IPS-15b (cell line): ENCODE results near the gene CCSER1.

Experiments
- H3K27me3 ChIP-seq: one replicate; pipeline ENCODE4 v1.6.1; 2013; ENCODE audit warnings: low read length; ENCODE audit not compliant: control insufficient read depth, insufficient read depth
- H3K36me3 ChIP-seq: one replicate; pipeline ENCODE4 v1.6.1; 2013; ENCODE audit warnings: low read length; ENCODE audit not compliant: control insufficient read depth, insufficient read depth
- H3K4me1 ChIP-seq: one replicate; pipeline ENCODE4 v1.6.1; 2013; ENCODE audit warnings: mild to moderate bottlenecking, low read length; ENCODE audit not compliant: control insufficient read depth, insufficient read depth
- H3K4me3 ChIP-seq: one replicate; pipeline ENCODE4 v1.5.1; 2013; ENCODE audit warnings: low read depth, low read length
- H3K9ac ChIP-seq: one replicate; pipeline ENCODE4 v1.6.1; 2013; ENCODE audit warnings: low read depth, mild to moderate bottlenecking, low read length
- H3K9me3 ChIP-seq: one replicate; pipeline ENCODE4 v1.6.1; 2013; ENCODE audit warnings: mild to moderate bottlenecking, low read length; ENCODE audit not compliant: control insufficient read depth, insufficient read depth

CCSER1 gene

GRCh38 chr4:90207887-90208454, 80.8 kb downstream of the CCSER1 start:
- no peaks in the 10 kb centered on the region for H3K9me3 ChIP-seq
- H3K4me3 ChIP-seq = no peak overlapping the region
- peaks cover 7% of the 10 kb centered on the region for H3K4me1 ChIP-seq
- H3K27me3 ChIP-seq = no peaks in the 10 kb centered on the region
- no peak overlapping the region for H3K9ac ChIP-seq
- H3K36me3 ChIP-seq = no peaks in the 10 kb centered on the region

- Histone ChIP-seq H3K27me3 (no peaks in the 10 kb centered on the region), H3K36me3 (no peaks in the 10 kb centered on the region), H3K9me3 (no peaks in the 10 kb centered on the region), H3K4me1 (peaks cover 7% of the 10 kb centered on the region), H3K9ac (no peak overlapping the region), H3K4me3 (no peak overlapping the region)
Measured at GRCh38 chr4:90209922-90210321, 82.7 kb downstream of the CCSER1 start.

- H3K36me3 ChIP-seq = no peaks in the 10 kb centered on the region
Measured at GRCh38 chr4:90211174-90211573, 84.0 kb downstream of the CCSER1 start.

GRCh38 chr4:90215286-90215685, 88.1 kb downstream of the CCSER1 start:
- Histone ChIP-seq H3K36me3 (no peaks in the 10 kb centered on the region), H3K27me3 (no peaks in the 10 kb centered on the region), H3K4me3 (no peak overlapping the region), H3K9me3 (no peaks in the 10 kb centered on the region), H3K4me1 (peaks cover 5% of the 10 kb centered on the region), H3K9ac (no peak overlapping the region)

More at GRCh38 chr4:90211174-90211573, 84.0 kb downstream of the CCSER1 start:
- peaks cover 12% of the 10 kb centered on the region for H3K4me1 ChIP-seq
- H3K27me3 ChIP-seq = no peaks in the 10 kb centered on the region
- no peak overlapping the region for H3K4me3 ChIP-seq
- H3K9ac ChIP-seq = no peak overlapping the region
- H3K9me3 ChIP-seq = no peaks in the 10 kb centered on the region

GRCh38 chr4:90219822-90220221, 92.6 kb downstream of the CCSER1 start:
- Histone ChIP-seq H3K9me3 (no peaks in the 10 kb centered on the region), H3K27me3 (no peaks in the 10 kb centered on the region), H3K4me1 (peaks cover 5% of the 10 kb centered on the region), H3K4me3 (no peak overlapping the region), H3K36me3 (no peaks in the 10 kb centered on the region), H3K9ac (no peak overlapping the region)

GRCh38 chr4:90220459-90220858, 93.3 kb downstream of the CCSER1 start:
- Histone ChIP-seq H3K4me1 (peaks cover 3% of the 10 kb centered on the region), H3K36me3 (no peaks in the 10 kb centered on the region), H3K9ac (no peak overlapping the region), H3K9me3 (no peaks in the 10 kb centered on the region), H3K4me3 (no peak overlapping the region), H3K27me3 (no peaks in the 10 kb centered on the region)

GRCh38 chr4:90226734-90227133, 99.5 kb downstream of the CCSER1 start:
- H3K4me1 ChIP-seq = no peaks in the 10 kb centered on the region
- no peaks in the 10 kb centered on the region for H3K27me3 ChIP-seq
- H3K36me3 ChIP-seq = no peaks in the 10 kb centered on the region
- H3K9me3 ChIP-seq = peaks cover 8% of the 10 kb centered on the region
- H3K9ac ChIP-seq = no peak overlapping the region
- H3K4me3 ChIP-seq = no peak overlapping the region

GRCh38 chr4:90227177-90227576, 100.0 kb downstream of the CCSER1 start:
- H3K4me3 ChIP-seq = no peak overlapping the region
- H3K4me1 ChIP-seq = no peaks in the 10 kb centered on the region
- no peaks in the 10 kb centered on the region for H3K27me3 ChIP-seq
- no peak overlapping the region for H3K9ac ChIP-seq
- peaks cover 8% of the 10 kb centered on the region for H3K9me3 ChIP-seq
- no peaks in the 10 kb centered on the region for H3K36me3 ChIP-seq

- H3K4me3 ChIP-seq = no peak overlapping the region
- no peak overlapping the region for H3K9ac ChIP-seq
- H3K4me1 ChIP-seq = no peaks in the 10 kb centered on the region
- no peaks in the 10 kb centered on the region for H3K9me3 ChIP-seq
- no peaks in the 10 kb centered on the region for H3K27me3 ChIP-seq
- no peaks in the 10 kb centered on the region for H3K36me3 ChIP-seq
Measured at GRCh38 chr4:90234916-90235547, 107.8 kb downstream of the CCSER1 start.

- H3K36me3 ChIP-seq = no peaks in the 10 kb centered on the region
- H3K27me3 ChIP-seq = no peaks in the 10 kb centered on the region
- no peaks in the 10 kb centered on the region for H3K9me3 ChIP-seq
- no peak overlapping the region for H3K4me3 ChIP-seq
- no peak overlapping the region for H3K9ac ChIP-seq
- no peaks in the 10 kb centered on the region for H3K4me1 ChIP-seq
Measured at GRCh38 chr4:90237751-90238530, 110.7 kb downstream of the CCSER1 start.

GRCh38 chr4:90240333-90240732, 113.1 kb downstream of the CCSER1 start:
- Histone ChIP-seq H3K9ac (no peak overlapping the region), H3K27me3 (no peaks in the 10 kb centered on the region), H3K4me1 (no peaks in the 10 kb centered on the region), H3K9me3 (no peaks in the 10 kb centered on the region), H3K36me3 (no peaks in the 10 kb centered on the region), H3K4me3 (no peak overlapping the region)

GRCh38 chr4:90241008-90241407, 113.8 kb downstream of the CCSER1 start:
- Histone ChIP-seq H3K36me3 (no peaks in the 10 kb centered on the region), H3K9ac (no peak overlapping the region), H3K4me1 (no peaks in the 10 kb centered on the region), H3K9me3 (no peaks in the 10 kb centered on the region), H3K4me3 (no peak overlapping the region), H3K27me3 (no peaks in the 10 kb centered on the region)
